Subcutaneous abdominal adipose tissue (tissue), 5 donors: ENCODE results near the gene DEPDC4.
"Not testable (repeated sequence)": the region's sequence is repeated elsewhere in the genome, so short reads cannot be mapped to it uniquely, and the experiment has no call there.

Experiments used
- H3K27ac ChIP-seq: one replicate; pipeline ENCODE4 v1.7.0; 2013; ENCODE audit warnings: low read depth, mild to moderate bottlenecking, inconsistent platforms, low read length, moderate library complexity
- H3K27me3 ChIP-seq, 5 donors: one replicate each; pipeline ENCODE4 v1.7.0; 2013; ENCODE audit warnings: low read length in 5 of 5, inconsistent platforms in 1 of 5; ENCODE audit not compliant: control insufficient read depth in 5 of 5, insufficient read depth in 4 of 5
- H3K36me3 ChIP-seq, 5 donors: one replicate each; pipeline ENCODE4 v1.7.0; 2013; ENCODE audit warnings: low read length in 5 of 5; ENCODE audit not compliant: control insufficient read depth in 5 of 5, insufficient read depth in 5 of 5
- H3K4me1 ChIP-seq, 5 donors: one replicate each; pipeline ENCODE4 v1.7.0; 2013; ENCODE audit warnings: low read length in 5 of 5, mild to moderate bottlenecking in 3 of 5, moderate library complexity in 1 of 5; ENCODE audit not compliant: control insufficient read depth in 5 of 5, insufficient read depth in 5 of 5
- H3K4me3 ChIP-seq, 5 donors: one replicate each; pipeline ENCODE4 v1.7.0; 2013; ENCODE audit warnings: low read length in 5 of 5, low read depth in 1 of 5
- H3K9ac ChIP-seq, 5 donors: one replicate each; pipeline ENCODE4 v1.7.0; 2013; ENCODE audit warnings: low read length in 5 of 5, mild to moderate bottlenecking in 4 of 5, moderate library complexity in 3 of 5
- H3K9me3 ChIP-seq, 5 donors: one replicate each; pipeline ENCODE4 v1.7.0; 2013; ENCODE audit warnings: low read length in 5 of 5; ENCODE audit not compliant: control insufficient read depth in 5 of 5
- donor health status: healthy.
- donor health status: healthy.
- donor health status: healthy.
- donor health status: healthy.
- donor health status: healthy.

The DEPDC4 gene

GRCh38 chr12:100265732-100266584 lies 921 bp downstream of the DEPDC4 start:
- Histone ChIP-seq H3K27ac (peak overlapping the region; percentile 96), H3K4me3 (peak overlapping the region; percentile 87 to 97 (median 92)), H3K27me3 (no peaks in the 10 kb centered on the region), H3K9ac (peak overlapping the region in 2 of 5 donors; percentile 51 to 59), H3K36me3 (no peaks in the 10 kb centered on the region), H3K9me3 (no peaks in the 10 kb centered on the region), H3K4me1 (peaks cover 8 to 30% (median 26%) of the 10 kb centered on the region in 5 donors)

GRCh38 chr12:100265107-100265506 lies 1.8 kb downstream of the DEPDC4 start:
- not testable (repeated sequence) for H3K4me3 ChIP-seq, H3K27ac ChIP-seq, H3K9me3 ChIP-seq, H3K36me3 ChIP-seq, H3K9ac ChIP-seq, H3K27me3 ChIP-seq
- peaks cover 8 to 30% (median 26%) of the 10 kb centered on the region in 5 donors for H3K4me1 ChIP-seq

- peaks cover 0 to 13% (median 10%) of the 10 kb centered on the region in 5 donors for H3K4me1 ChIP-seq
Observed at GRCh38 chr12:100263131-100263530, 3.7 kb downstream of the DEPDC4 start.

GRCh38 chr12:100258127-100258526 lies 8.8 kb downstream of the DEPDC4 start:
- H3K36me3 ChIP-seq: no peaks in the 10 kb centered on the region
- H3K27ac ChIP-seq: no peak overlapping the region
- H3K27me3 ChIP-seq: no peaks in the 10 kb centered on the region
- H3K9ac ChIP-seq: no peak overlapping the region
- H3K9me3 ChIP-seq: no peaks in the 10 kb centered on the region
- H3K4me1 ChIP-seq: no peaks in the 10 kb centered on the region
- no peak overlapping the region for H3K4me3 ChIP-seq

More at GRCh38 chr12:100263131-100263530, 3.7 kb downstream of the DEPDC4 start:
- Histone ChIP-seq H3K36me3 (no peaks in the 10 kb centered on the region), H3K4me3 (no peak overlapping the region), H3K27me3 (no peaks in the 10 kb centered on the region), H3K9ac (no peak overlapping the region), H3K9me3 (no peaks in the 10 kb centered on the region), H3K27ac (no peak overlapping the region)

- Histone ChIP-seq H3K27ac (no peak overlapping the region), H3K9me3 (no peaks in the 10 kb centered on the region), H3K27me3 (no peaks in the 10 kb centered on the region), H3K4me3 (no peak overlapping the region), H3K36me3 (no peaks in the 10 kb centered on the region), H3K9ac (no peak overlapping the region), H3K4me1 (no peaks in the 10 kb centered on the region)
Observed at GRCh38 chr12:100254876-100255275, 12.0 kb downstream of the DEPDC4 start.

- H3K27ac ChIP-seq: no peak overlapping the region
- no peaks in the 10 kb centered on the region for H3K36me3 ChIP-seq
- H3K4me3 ChIP-seq: no peak overlapping the region
- no peaks in the 10 kb centered on the region for H3K9me3 ChIP-seq
- no peaks in the 10 kb centered on the region for H3K4me1 ChIP-seq
- no peaks in the 10 kb centered on the region for H3K27me3 ChIP-seq
- H3K9ac ChIP-seq: no peak overlapping the region
Observed at GRCh38 chr12:100253437-100253836, 13.4 kb downstream of the DEPDC4 start.

GRCh38 chr12:100251917-100252316 lies 15.0 kb downstream of the DEPDC4 start:
- no peaks in the 10 kb centered on the region for H3K4me1 ChIP-seq
- H3K4me3 ChIP-seq: no peak overlapping the region
- H3K27me3 ChIP-seq: no peaks in the 10 kb centered on the region
- H3K9ac ChIP-seq: no peak overlapping the region
- no peak overlapping the region for H3K27ac ChIP-seq
- H3K9me3 ChIP-seq: no peaks in the 10 kb centered on the region
- no peaks in the 10 kb centered on the region for H3K36me3 ChIP-seq

- Histone ChIP-seq H3K27ac (no peak overlapping the region), H3K9ac (no peak overlapping the region), H3K36me3 (no peaks in the 10 kb centered on the region)
Observed at GRCh38 chr12:100249941-100250340, 16.9 kb downstream of the DEPDC4 start.

GRCh38 chr12:100248886-100249285 lies 18.0 kb downstream of the DEPDC4 start:
- Histone ChIP-seq H3K4me1 (no peaks in the 10 kb centered on the region), H3K4me3 (no peak overlapping the region), H3K9ac (no peak overlapping the region), H3K27ac (no peak overlapping the region), H3K36me3 (no peaks in the 10 kb centered on the region), H3K27me3 (no peaks in the 10 kb centered on the region), H3K9me3 (no peaks in the 10 kb centered on the region)

More at GRCh38 chr12:100249941-100250340, 16.9 kb downstream of the DEPDC4 start:
- H3K9me3 ChIP-seq: no peaks in the 10 kb centered on the region
- H3K4me1 ChIP-seq: no peaks in the 10 kb centered on the region
- H3K27me3 ChIP-seq: no peaks in the 10 kb centered on the region
- no peak overlapping the region for H3K4me3 ChIP-seq

GRCh38 chr12:100247765-100248164 lies 19.1 kb downstream of the DEPDC4 start:
- no peak overlapping the region for H3K27ac ChIP-seq
- no peak overlapping the region for H3K4me3 ChIP-seq
- no peaks in the 10 kb centered on the region for H3K27me3 ChIP-seq
- no peak overlapping the region for H3K9ac ChIP-seq
- no peaks in the 10 kb centered on the region for H3K4me1 ChIP-seq
- no peaks in the 10 kb centered on the region for H3K36me3 ChIP-seq
- no peaks in the 10 kb centered on the region for H3K9me3 ChIP-seq
